ENCODE measurements around the gene GPR78.

GRCh38 chr4:8601086-8601485, 20.9 kb downstream of the GPR78 start:
- TF ChIP-seq CTCF (IDR thresholded peaks at IDR 0.05; ENCODE audit: borderline replicate concordance, extremely low read depth, low read length, poor library complexity, severe bottlenecking) (no peak), EZH2 (IDR thresholded peaks at IDR 0.05; ENCODE audit: borderline replicate concordance, low read depth, low read length, severe bottlenecking) (no peak)

All from DND-41 (cell line).